ENCODE measurements around the gene SPATA31C1.

DNA sequence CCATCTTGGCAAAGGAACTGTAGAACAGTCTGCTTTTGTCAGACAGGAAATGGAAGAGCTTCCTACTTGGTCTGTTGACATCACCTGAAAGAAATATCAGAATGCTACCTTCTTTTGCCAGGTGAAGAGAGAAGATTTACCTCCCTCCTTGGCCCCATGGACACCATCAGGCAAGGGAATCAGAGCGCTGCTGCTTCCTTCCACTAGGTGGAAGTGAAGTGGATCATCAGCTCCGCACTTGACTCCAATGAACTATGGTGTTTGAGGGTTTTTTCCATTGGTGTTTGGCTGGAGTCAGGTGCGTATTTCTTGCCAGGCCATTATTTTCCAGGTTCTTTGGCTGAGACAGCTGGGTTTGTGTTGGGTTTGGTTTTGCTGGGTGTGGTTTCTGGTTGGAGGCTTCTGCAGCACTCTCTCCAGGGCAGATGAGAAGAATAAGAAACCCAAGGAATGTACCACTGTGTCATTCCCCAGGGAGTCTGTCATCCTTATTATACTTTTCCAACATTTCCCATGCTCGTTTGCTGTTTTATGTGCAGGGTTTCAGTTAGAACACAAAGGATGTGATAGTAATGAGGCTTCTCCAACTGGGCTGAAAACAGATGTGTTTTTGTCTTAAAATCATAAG lies 22.6 kb upstream of the SPATA31C1 start:
- no peak for TF ChIP-seq POLR2A (IDR thresholded peaks at IDR 0.05; ENCODE audit: low read length)
- no peak for TF ChIP-seq GATA1 (IDR thresholded peaks at IDR 0.05; ENCODE audit: low read depth, low read length)

Measured in erythroblast (primary cell).